A673 (cell line): ENCODE data around the gene KIF26A. TPM values are rescaled to one million over a fixed set of nuclear protein-coding genes. Genes with fewer than 3 reads are reported as not detected.

Source experiments
- BruUV-seq: library from RNA; stranded (reverse); fragments of 400-500 nt; replicated peaks from 2 replicates; lab custom pipeline; 2021; lab: Mats Ljungman, UMichigan
- CTCF ChIA-PET: fragments of 300-600 bp; sonication (Branson Sonifier 250); formaldehyde crosslinking; loops from one replicate; lab custom pipeline; 2022; ENCODE audit warnings: antibody characterized with exemption; lab: Charles Lee
- POLR2A ChIA-PET: fragments of 300-600 bp; sonication (Branson Sonifier 250); formaldehyde crosslinking; loops from one replicate; lab custom pipeline; 2022; ENCODE audit warnings: antibody characterized with exemption; ENCODE audit not compliant: low non-redundant PET; lab: Charles Lee
- DNase-seq: peaks from one replicate; pipeline ENCODE4 v3.0.0-alpha.2; 2015; ENCODE audit warnings: low spot score
- H3K27ac ChIP-seq: fragments of 200-600 bp; sonication (generic); 2 replicates; pipeline ENCODE4 v1.5.1; 2016; ENCODE audit warnings: mixed run types, low read depth, mild to moderate bottlenecking, mixed read lengths, antibody characterized with exemption, low read length; ENCODE audit not compliant: poor library complexity, severe bottlenecking
- H3K27me3 ChIP-seq: fragments of 200-600 bp; sonication (generic); replicated peaks from 2 replicates; pipeline ENCODE4 v1.6.1; 2017; ENCODE audit warnings: mixed run types, low read depth, mild to moderate bottlenecking, mixed read lengths, antibody characterized with exemption, low read length; ENCODE audit not compliant: insufficient read depth, poor library complexity
- H3K36me3 ChIP-seq: fragments of 200-600 bp; sonication (generic); 2 replicates; pipeline ENCODE4 v1.6.1; 2016; ENCODE audit warnings: mixed run types, mild to moderate bottlenecking, mixed read lengths, antibody characterized with exemption, low read length; ENCODE audit not compliant: insufficient read depth, poor library complexity, severe bottlenecking
- H3K4me1 ChIP-seq: fragments of 200-600 bp; sonication (generic); 2 replicates; pipeline ENCODE4 v1.6.1; 2017; ENCODE audit warnings: mixed run types, mild to moderate bottlenecking, mixed read lengths, antibody characterized with exemption, low read length; ENCODE audit not compliant: insufficient read depth, poor library complexity, severe bottlenecking
- H3K4me3 ChIP-seq: fragments of 200-600 bp; sonication (generic); 2 replicates; pipeline ENCODE4 v1.5.1; 2016; ENCODE audit warnings: low read depth, mixed run types, mild to moderate bottlenecking, mixed read lengths, low read length; ENCODE audit not compliant: poor library complexity, severe bottlenecking
- H3K9me3 ChIP-seq: fragments of 200-600 bp; sonication (generic); 2 replicates; pipeline ENCODE4 v1.6.1; 2016; ENCODE audit warnings: mixed run types, low read depth, mild to moderate bottlenecking, mixed read lengths, antibody characterized with exemption, low read length; ENCODE audit not compliant: poor library complexity, severe bottlenecking
- EZH2 ChIP-seq: fragments of 200-600 bp; sonication (generic); IDR thresholded peaks from 2 replicates; pipeline ENCODE4 v1.6.1; 2017; ENCODE audit warnings: borderline replicate concordance, low read depth, mild to moderate bottlenecking, mixed read lengths, antibody characterized with exemption, low read length; ENCODE audit not compliant: poor library complexity, severe bottlenecking
- intact Hi-C: fragments of 100-400 bp; cut with micrococcal nuclease; formaldehyde crosslinking; loops from one replicate; pipeline ENCODE4 v1.10.0; 2022; ENCODE audit not compliant: unreplicated experiment
- total RNA-seq: library from RNA; stranded (reverse); gene quantifications from 2 replicates; pipeline ENCODE4 v1.2.3, GENCODE V29; 2021
- TF ChIP-seq, protein P1 (sequence below): fragments of 300-800, 200-600 bp; sonication (generic); conservative IDR thresholded peaks from 2 replicates; pipeline ENCODE4 v1.5.1; 2017; ENCODE audit warnings: low read depth, mild to moderate bottlenecking, antibody characterized with exemption, low read length, moderate library complexity, mixed read lengths

The KIF26A gene
- total RNA-seq, 1 experiment from 2014 or later: 11.5 TPM

DNA sequence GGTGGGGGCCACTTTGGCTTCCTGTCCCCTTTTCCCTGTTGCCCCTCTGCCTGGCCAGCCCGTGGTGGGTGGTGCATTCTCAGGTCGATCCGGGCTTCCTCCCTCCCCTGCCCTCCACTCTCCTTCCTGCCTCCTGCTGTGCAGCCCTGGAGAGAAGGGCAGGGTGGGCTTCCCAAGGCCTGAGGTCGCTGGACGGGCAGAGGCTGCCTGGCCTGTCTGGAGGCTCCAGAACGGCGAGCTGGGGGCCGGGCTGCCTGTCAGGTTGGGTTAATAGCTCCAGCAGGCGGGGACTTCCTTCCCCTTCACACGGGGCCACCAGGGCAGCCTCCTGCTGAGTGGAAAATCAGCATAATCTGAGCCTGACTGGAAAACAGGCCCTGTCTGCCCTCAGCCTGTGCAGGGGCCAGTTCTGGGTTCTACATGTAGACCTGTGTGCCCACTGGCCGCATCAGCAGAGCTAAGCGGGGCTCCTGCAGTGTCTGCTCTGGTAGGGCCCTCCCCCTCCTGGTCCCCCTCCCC is 11.3 kb downstream of the KIF26A start:
- CTCF ChIA-PET: interaction anchor here (0.7 kb wide), 1 partner anchor 13 kb away, joined by 21 read pairs; no protein-coding TSS in a partner anchor
- Histone ChIP-seq H3K4me1 (peaks cover 23% of the 10 kb centered on the region), H3K27ac (no peak overlapping the region), H3K36me3 (no peaks in the 10 kb centered on the region), H3K27me3 (no peaks in the 10 kb centered on the region), H3K4me3 (no peak overlapping the region), H3K9me3 (no peaks in the 10 kb centered on the region)
- BruUV-seq: no TSS peak
- POLR2A ChIA-PET: interaction anchor here (0.6 kb wide), 1 partner anchor 1575 kb away, joined by 4 read pairs; no protein-coding TSS in a partner anchor
- intact Hi-C loops: no loop called here
- TF ChIP-seq EZH2: no peak
- TF ChIP-seq, protein P1, sequence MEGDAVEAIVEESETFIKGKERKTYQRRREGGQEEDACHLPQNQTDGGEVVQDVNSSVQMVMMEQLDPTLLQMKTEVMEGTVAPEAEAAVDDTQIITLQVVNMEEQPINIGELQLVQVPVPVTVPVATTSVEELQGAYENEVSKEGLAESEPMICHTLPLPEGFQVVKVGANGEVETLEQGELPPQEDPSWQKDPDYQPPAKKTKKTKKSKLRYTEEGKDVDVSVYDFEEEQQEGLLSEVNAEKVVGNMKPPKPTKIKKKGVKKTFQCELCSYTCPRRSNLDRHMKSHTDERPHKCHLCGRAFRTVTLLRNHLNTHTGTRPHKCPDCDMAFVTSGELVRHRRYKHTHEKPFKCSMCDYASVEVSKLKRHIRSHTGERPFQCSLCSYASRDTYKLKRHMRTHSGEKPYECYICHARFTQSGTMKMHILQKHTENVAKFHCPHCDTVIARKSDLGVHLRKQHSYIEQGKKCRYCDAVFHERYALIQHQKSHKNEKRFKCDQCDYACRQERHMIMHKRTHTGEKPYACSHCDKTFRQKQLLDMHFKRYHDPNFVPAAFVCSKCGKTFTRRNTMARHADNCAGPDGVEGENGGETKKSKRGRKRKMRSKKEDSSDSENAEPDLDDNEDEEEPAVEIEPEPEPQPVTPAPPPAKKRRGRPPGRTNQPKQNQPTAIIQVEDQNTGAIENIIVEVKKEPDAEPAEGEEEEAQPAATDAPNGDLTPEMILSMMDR: no peak
- peak; percentile 85 for DNase-seq

DNA sequence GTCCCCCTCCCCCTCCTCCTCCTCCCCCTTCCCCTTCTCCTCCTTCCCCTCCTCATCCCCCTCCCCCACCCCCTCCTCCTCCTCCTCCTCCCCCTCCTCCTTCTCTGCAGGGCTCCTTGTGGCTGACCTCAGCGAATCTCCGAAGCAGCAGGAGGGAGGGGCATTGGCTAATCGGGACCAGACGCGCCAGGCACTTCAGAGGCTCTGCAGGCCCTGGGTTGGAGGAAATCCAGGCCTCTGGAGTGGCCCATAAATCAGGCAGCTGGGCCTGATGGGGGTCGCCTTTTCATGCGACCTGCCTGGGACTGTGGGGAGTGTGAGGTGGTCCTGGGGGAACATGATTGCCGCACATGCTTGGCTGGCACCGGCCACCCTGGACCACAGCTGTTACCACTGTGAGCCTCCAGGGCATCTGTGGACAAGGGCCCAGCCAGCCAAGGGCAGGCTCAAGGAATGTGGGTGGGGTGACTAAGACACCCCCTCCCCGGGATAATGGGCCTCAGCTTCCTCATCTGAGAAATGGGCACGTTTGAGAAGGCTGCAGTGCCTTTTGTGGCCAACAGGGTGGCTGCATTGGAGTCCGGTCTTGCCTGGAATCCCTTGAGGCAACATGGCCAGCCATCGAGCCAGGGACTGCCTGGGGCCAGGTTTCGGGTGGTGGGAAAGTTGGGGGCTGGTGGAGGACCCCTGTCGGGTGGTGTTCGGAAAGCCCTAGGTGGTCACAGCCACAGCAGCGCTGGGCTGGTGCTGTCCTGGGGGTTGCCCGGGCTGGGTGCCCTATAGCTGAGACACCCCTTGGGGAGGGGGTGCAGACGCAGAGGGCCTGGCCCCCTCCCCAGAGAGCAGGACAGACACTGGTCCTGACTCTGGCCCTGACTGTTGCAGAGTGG is 12.0 kb downstream of the KIF26A start:
- H3K4me1 ChIP-seq: peaks cover 23% of the 10 kb centered on the region
- TF ChIP-seq EZH2: no peak
- TF ChIP-seq, protein P1: peak; percentile 53
- no peaks in the 10 kb centered on the region for H3K27me3 ChIP-seq
- H3K27ac ChIP-seq: peak overlapping the region; percentile 55
- no TSS peak for BruUV-seq
- no peaks in the 10 kb centered on the region for H3K36me3 ChIP-seq
- POLR2A ChIA-PET: interaction anchor here (0.6 kb wide), 1 partner anchor 1576 kb away, joined by 4 read pairs; no protein-coding TSS in a partner anchor
- intact Hi-C loops: no loop called here
- peak; percentile 92 for DNase-seq
- H3K4me3 ChIP-seq: no peak overlapping the region
- no peaks in the 10 kb centered on the region for H3K9me3 ChIP-seq
- CTCF ChIA-PET: no interaction called here

DNA sequence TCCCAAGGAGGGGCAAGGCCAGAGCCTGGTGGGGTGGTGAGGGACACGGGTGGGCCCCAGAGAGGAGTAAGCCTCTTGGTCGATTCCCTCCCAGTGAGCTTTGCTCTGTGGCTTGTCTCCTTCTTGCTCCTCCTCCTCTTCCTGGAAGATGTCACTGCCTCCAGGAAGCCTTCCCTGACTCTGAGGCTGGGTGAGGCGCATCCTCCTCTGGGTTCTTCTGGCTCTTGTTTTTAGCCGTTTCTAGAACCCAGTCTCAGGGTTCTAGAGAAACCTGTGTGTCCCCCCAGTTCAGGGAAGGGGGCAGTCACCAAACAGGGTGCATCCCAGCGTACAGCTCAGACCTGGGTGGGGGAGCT is 12.6 kb downstream of the KIF26A start:
- no peak overlapping the region for H3K4me3 ChIP-seq
- no peaks in the 10 kb centered on the region for H3K27me3 ChIP-seq
- peaks cover 23% of the 10 kb centered on the region for H3K4me1 ChIP-seq
- no peaks in the 10 kb centered on the region for H3K36me3 ChIP-seq
- no peak overlapping the region for H3K27ac ChIP-seq
- ChIA-PET CTCF (no interaction called here), POLR2A (no interaction called here)
- TF ChIP-seq, protein P1: no peak
- no peak for TF ChIP-seq EZH2
- no peak for DNase-seq
- intact Hi-C loops: no loop called here
- BruUV-seq: no TSS peak
- H3K9me3 ChIP-seq: no peaks in the 10 kb centered on the region
